Stimulated activated CD4-positive, alpha-beta T cell treated with anti-CD3 and anti-CD28 coated beads, Interleukin-4, amount 100 ng/mL, for 48 hours (primary cell): ENCODE data around the gene FCHSD2.

Experiments used
- DNase-seq, 2 donors: peaks; one replicate each; pipeline ENCODE4 v3.0.0-alpha.2; 2020; ENCODE audit warnings: low read depth in 2 of 2

The FCHSD2 gene

GRCh38 chr11:72971192-72971967 lies 170.7 kb downstream of the FCHSD2 start:
- DNase-seq, result no peak

GRCh38 chr11:72970557-72971118 lies 171.5 kb downstream of the FCHSD2 start:
- DNase-seq, result peak in 1 of 2 donors; percentile 1

- DNase-seq, result no peak
These were observed 172.2 kb downstream of the FCHSD2 start for GRCh38 chr11:72969894-72970335.

- DNase-seq, result no peak
These were observed 173.7 kb downstream of the FCHSD2 start for GRCh38 chr11:72968390-72968789.

- DNase-seq, result no peak
These were observed 176.4 kb downstream of the FCHSD2 start for GRCh38 chr11:72965672-72966071.

- no peak for DNase-seq
These were observed 179.4 kb downstream of the FCHSD2 start for GRCh38 chr11:72962717-72963116.

- no peak for DNase-seq
These were observed 180.0 kb downstream of the FCHSD2 start for GRCh38 chr11:72962084-72962483.

- DNase-seq, result no peak
These were observed 182.0 kb downstream of the FCHSD2 start for GRCh38 chr11:72959998-72960731.

- no peak for DNase-seq
These were observed 183.3 kb downstream of the FCHSD2 start for GRCh38 chr11:72958791-72959190.

- DNase-seq, result no peak
These were observed 186.7 kb downstream of the FCHSD2 start for GRCh38 chr11:72955466-72955865.

- no peak for DNase-seq
These were observed 187.3 kb downstream of the FCHSD2 start for GRCh38 chr11:72954860-72955259.

- DNase-seq, result no peak
These were observed 188.5 kb downstream of the FCHSD2 start for GRCh38 chr11:72953637-72954036.

GRCh38 chr11:72951888-72952287 lies 190.2 kb downstream of the FCHSD2 start:
- DNase-seq, result no peak

GRCh38 chr11:72951193-72951592 lies 190.9 kb downstream of the FCHSD2 start:
- no peak for DNase-seq

- no peak for DNase-seq
These were observed 191.4 kb downstream of the FCHSD2 start for GRCh38 chr11:72950685-72951084.

GRCh38 chr11:72947229-72947628 lies 194.9 kb downstream of the FCHSD2 start:
- DNase-seq, result no peak

GRCh38 chr11:72943664-72944063 lies 198.5 kb downstream of the FCHSD2 start:
- DNase-seq, result no peak

- DNase-seq, result no peak
These were observed 201.7 kb downstream of the FCHSD2 start for GRCh38 chr11:72940417-72940816.

- DNase-seq, result no peak
These were observed 203.1 kb downstream of the FCHSD2 start for GRCh38 chr11:72939031-72939430.

- DNase-seq, result no peak
These were observed 204.7 kb downstream of the FCHSD2 start for GRCh38 chr11:72937439-72937838.

GRCh38 chr11:72935700-72936099 lies 206.4 kb downstream of the FCHSD2 start:
- no peak for DNase-seq

- DNase-seq, result no peak
These were observed 210.0 kb downstream of the FCHSD2 start for GRCh38 chr11:72932132-72932570.

- DNase-seq, result no peak
These were observed 212.1 kb downstream of the FCHSD2 start for GRCh38 chr11:72930008-72930407.
